Ishikawa (cell line): ENCODE results near the gene SLC22A17.

ENCODE experiments used
- YY1 ChIP-seq: IDR thresholded peaks from 2 replicates; pipeline ENCODE4 v1.6.1; 2012; ENCODE audit warnings: low read depth
- TF ChIP-seq, protein P1 (sequence below): IDR thresholded peaks from 2 replicates; pipeline ENCODE4 v1.6.1; 2012
- TF ChIP-seq, protein P2 (sequence below): IDR thresholded peaks from 2 replicates; pipeline ENCODE4 v1.6.1; 2012; ENCODE audit warnings: low read depth, mild to moderate bottlenecking

DNA sequence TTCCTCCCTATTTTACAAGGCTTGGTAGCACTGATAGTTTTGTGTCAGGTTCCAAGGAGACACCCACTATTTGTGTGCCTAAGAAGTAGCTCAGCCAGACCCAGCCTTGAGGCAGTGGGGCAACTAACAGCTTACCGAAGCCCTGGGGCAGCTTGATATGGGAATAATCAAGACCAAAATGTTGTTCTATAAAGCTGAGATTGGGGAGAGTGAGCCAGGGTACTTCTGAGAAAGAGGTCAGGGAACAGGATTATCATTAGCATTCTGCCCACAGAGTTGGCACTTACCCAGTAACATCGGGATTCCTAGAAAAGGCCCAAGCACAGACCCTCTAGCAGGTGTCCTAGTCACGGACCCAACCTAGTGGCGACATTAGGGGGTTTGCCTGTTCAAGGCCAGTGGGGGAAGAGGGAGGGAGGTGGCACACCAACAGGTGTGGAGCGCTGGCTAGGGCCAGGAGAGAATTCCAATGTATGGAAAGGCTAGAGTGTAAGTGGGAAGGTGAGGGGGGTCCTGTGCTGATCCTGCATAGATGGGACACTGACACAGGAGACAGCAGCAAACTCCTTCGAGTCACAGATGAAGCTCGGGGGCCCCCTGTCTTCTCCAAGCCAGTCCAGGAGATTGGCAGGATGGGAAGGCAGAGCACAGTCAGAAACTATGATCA is 54.9 kb downstream of the SLC22A17 start:
- TF ChIP-seq YY1 = no peak
- TF ChIP-seq, protein P1, sequence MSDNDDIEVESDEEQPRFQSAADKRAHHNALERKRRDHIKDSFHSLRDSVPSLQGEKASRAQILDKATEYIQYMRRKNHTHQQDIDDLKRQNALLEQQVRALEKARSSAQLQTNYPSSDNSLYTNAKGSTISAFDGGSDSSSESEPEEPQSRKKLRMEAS = no peak
- TF ChIP-seq, protein P2, sequence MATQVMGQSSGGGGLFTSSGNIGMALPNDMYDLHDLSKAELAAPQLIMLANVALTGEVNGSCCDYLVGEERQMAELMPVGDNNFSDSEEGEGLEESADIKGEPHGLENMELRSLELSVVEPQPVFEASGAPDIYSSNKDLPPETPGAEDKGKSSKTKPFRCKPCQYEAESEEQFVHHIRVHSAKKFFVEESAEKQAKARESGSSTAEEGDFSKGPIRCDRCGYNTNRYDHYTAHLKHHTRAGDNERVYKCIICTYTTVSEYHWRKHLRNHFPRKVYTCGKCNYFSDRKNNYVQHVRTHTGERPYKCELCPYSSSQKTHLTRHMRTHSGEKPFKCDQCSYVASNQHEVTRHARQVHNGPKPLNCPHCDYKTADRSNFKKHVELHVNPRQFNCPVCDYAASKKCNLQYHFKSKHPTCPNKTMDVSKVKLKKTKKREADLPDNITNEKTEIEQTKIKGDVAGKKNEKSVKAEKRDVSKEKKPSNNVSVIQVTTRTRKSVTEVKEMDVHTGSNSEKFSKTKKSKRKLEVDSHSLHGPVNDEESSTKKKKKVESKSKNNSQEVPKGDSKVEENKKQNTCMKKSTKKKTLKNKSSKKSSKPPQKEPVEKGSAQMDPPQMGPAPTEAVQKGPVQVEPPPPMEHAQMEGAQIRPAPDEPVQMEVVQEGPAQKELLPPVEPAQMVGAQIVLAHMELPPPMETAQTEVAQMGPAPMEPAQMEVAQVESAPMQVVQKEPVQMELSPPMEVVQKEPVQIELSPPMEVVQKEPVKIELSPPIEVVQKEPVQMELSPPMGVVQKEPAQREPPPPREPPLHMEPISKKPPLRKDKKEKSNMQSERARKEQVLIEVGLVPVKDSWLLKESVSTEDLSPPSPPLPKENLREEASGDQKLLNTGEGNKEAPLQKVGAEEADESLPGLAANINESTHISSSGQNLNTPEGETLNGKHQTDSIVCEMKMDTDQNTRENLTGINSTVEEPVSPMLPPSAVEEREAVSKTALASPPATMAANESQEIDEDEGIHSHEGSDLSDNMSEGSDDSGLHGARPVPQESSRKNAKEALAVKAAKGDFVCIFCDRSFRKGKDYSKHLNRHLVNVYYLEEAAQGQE = no peak
